Activated naive CD4-positive, alpha-beta T cell (primary cell): ENCODE measurements around the gene PHF12.
"Not testable (repeated sequence)": the region's sequence is repeated elsewhere in the genome, so short reads cannot be mapped to it uniquely, and the experiment has no call there.

ENCODE experiments used
- DNase-seq, 4 experiments: peaks; one replicate each; lab custom pipeline; 2025; lab: John Stamatoyannopoulos, UW

Gene PHF12

DNA sequence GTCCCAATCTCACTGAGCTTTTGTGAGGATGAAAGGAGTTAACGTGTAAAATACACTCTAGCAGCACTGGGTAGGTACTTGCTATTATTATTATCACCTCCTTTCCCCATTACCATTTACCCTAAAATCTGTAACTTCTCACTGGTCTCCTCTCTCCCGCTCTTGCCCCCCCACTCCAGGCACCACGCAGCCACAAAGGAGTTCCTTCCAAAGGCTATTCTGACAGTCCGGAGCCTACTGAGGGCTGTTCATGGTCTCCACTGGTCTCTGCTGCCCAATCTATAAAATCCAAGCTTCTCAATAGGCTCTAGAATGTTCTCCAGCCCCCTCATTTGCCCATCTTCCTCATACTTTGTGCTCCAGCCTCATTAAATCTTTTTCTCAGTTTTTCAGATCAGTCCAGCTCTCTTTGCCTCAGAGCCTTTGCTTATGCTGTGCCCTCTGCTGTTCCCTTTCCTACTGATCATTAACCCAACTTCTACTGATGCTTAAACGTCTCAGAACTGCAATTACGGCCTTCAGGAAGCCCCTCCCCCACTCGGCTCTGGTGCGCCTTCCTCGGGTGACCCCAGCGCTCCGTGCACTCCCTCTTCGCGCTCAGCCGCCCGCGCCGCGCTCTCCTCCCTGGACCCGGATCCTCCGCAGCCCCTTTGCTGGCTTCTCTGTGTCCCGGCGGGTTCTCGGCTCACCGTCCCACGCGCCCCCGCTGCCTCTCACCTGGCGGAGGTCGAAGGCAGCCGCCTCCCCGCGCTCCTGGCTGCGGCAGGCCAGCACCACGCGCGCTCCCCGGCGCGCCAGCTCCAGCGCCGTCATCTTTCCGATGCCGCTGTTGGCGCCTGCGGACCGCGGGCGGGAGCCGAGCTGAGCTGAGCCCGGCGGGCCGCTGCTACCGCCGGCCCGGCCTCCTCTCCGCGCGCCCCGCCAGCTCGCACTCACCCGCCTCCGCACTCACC, 49.2 kb downstream of the PHF12 start:
- DNase-seq = peak in 2 of 4 experiments; percentile 25 to 50

DNA sequence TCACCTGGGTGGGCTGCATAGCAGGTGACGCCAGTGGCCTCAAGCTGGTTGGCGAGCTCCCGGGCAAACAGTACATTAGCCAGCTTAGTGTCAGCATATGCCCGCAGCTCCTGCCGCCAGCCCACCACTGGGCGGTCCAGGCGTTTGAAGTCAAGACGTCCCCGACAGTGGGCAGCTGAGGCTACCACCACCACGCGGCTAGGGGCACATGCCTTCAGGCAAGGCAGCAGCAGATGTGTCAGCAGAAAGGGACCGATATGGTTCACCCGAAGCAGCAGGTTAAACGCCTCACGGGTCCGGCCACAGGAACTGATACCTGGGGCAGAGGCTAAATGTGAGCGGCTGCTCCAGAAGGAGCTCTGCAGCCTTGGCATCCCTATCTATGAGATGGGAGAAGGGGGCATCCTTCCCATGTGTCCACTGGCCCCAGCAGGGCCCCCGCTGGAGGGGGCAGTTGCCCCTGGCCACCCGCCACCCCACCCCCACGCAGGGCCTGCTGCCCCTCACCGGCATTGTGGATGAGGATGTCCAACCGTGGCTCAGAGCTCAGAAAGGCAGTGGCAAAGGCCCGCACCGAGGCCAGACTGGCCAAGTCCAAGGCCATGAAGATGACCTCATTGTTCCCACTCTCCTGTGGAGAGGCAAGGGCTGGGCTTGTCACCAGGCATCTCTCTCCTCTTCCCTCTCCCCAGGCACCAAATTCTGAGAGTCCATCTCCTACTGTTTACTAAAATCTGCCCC, 50.2 kb downstream of the PHF12 start:
- no peak for DNase-seq

DNA sequence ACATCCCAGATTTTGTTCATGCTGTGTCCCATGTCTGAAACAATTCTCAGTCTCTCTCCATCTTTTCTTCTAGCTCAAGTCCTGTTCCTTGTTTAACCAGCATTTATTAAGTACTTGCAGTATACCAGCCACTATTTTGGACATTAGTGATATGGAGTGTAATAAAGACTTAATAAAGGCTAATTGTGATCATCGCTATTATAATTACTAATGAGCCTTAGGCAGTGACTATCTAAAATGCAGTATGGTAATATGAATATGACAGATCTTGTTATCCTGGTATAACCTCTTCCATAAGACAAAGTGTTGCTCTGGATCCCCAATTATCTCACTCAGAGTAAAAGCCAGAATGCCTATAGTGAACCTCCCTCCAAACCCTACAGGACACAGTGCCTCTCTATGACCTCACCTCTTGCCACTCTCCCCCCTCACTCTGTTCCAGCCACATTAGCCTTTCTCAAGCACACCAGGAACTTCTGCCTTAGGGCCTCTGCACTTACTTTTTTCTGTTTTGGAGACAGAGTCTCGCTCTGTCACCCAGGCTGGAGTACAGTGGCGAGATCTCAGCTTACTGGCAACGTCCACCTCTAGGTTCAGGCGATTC, 52.0 kb downstream of the PHF12 start:
- no peak for DNase-seq

DNA sequence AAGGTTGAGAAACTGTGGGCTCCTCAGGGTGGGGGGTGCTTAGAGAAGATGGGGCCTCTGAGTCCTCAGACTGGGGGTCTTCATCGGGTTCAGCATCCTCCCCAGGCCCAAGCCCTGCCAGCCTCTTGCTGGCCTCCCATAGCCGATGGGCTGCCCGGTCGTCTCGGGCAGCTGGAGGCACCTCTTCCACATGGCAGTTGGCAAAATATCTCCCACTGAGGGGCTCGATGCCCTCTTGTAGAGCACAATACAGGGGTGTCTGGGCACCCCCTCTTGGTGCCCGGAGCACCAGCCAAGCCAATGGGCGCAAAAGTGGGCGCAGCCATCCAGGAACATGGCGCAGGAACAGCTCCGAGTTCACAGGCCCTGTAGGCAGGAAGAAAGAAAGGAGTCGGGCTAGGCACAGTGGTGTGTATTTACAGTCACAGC, 52.8 kb downstream of the PHF12 start:
- DNase-seq = no peak

DNA sequence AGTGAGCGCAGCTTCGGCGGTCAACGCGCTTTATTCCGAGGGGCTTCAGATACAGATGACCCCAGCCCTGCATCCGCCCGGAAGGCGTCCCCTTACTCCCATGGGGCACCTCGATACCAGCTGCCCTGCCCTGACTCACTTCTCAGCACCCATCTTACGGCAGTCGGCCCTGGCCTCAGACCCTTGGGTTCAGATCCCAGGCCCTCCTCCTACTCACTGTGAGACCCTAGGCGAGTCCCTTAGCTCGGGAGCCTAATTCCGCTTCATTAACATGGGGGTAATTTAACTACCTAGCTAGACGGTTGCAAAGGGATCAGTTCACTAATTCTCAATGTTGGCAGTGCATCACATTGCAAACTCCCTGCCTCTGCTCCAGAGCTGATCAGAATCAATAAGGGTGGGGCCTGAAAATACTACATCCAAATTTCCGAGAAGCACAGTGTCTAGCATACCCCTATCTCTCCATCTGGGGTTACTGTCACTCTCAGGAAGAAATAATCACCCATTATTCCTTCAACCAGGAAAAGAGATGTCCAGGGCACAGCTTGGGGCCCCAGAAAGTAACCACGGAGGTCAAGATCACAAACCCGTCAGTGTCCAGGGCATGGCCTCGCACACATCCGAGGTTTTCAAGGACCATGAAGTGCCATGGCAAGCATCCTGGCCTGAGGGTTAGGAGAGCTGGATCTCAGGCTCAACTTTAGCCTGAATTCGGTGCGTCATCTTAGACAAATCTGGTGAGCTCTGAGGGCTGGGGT, 53.4 kb downstream of the PHF12 start:
- no peak for DNase-seq

DNA sequence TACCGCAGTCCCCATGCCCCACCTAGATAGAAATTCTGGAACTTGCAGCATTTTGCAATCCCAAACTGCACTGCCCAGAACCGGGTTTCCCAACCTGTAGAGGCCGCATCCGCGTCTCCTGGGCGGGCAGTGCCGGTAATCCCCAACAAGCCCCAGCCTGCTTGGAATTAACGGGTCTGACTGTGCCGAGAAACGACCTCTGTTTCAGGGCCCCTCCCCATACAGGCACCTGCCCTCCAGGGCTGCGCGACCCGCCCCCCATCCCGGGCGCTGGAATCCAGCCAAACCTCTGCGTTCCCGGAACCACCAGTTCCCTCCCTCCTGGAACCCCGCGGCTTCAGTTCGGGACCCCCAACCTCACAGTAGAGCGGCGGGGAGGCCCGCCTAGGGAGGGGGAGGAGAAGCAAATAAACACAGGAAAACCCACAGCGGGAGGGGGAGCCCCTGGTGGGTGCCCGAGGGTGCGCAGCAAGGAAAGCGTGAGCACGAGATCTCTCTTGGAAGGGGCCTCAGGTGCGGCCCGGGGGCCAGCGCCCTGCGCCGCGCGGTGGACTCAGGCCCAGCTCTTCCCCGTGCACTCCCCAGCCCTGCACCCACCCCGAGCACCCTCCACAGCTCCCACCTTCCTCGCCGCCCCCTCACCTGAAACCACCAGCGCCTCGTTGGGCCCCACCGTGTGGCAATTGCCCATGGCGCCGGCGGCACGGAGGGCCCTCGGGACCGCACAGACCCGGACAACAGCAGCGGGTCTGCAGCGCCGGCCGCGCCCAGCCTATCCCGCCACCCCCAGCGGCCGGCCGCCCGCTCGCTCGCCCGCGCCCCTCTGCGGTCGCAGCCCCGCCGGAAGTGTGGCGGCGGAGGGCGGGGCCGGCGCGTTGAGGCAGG, 54.2 kb downstream of the PHF12 start, which contains the start of gene FLOT2:
Gene FLOT2, minus strand, starts transcription at position 850 of the 885 bp plus-strand sequence. Its CDS starts 159 bp downstream, at position 691.
- DNase-seq = peak; percentile 25 to 63 (median 53)

DNA sequence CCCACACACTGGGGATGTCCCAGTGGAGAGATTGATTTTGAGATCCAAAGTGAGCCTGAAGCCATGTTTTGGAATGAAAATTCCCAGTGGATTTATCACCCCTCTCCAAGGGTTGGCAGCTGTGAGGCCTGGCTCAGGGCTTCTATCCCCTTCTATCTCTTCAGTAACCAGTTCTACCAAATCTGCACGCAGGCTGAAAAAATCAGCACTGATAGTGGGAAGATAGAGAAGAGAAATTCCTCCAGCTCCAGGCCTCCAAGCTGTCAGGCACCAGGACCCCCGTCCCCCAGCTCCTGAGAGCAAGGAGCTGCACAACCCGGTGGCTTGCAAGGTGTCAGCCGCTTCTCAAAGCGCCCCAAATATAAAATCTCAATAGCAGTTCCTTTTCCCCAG, 54.8 kb downstream of the PHF12 start:
- DNase-seq = no peak

DNA sequence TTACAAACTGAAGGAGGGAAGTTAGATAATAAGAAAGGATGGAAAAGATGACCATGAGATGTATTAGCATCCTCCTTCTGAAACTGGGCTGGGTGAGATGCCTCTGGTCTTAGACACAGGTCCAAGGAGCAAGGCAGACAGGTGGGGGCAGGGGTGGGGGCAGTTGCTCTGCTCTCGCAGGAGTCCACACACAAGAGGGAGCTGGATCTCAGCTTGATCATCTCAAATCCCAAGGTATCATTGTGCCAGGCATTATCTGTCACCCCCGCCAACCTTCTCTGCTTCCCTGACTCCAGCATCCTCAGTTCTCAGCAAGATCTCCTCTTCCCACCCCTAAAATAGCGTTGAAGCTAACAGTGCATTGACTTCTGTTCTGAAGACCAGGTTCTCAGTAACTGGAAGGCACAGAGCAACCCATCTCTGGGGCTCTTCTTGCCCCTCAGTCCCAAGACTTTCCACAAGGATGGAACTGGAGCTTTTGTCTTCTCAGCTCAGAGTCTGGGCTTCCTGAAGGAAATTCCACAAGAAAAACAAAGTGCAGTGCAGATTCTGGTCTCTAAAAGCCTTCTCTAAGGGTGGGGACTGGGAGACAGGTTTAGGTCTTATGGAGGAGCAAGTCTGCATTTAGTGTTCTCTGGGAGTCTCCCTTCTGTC, 55.4 kb downstream of the PHF12 start:
- DNase-seq = no peak

DNA sequence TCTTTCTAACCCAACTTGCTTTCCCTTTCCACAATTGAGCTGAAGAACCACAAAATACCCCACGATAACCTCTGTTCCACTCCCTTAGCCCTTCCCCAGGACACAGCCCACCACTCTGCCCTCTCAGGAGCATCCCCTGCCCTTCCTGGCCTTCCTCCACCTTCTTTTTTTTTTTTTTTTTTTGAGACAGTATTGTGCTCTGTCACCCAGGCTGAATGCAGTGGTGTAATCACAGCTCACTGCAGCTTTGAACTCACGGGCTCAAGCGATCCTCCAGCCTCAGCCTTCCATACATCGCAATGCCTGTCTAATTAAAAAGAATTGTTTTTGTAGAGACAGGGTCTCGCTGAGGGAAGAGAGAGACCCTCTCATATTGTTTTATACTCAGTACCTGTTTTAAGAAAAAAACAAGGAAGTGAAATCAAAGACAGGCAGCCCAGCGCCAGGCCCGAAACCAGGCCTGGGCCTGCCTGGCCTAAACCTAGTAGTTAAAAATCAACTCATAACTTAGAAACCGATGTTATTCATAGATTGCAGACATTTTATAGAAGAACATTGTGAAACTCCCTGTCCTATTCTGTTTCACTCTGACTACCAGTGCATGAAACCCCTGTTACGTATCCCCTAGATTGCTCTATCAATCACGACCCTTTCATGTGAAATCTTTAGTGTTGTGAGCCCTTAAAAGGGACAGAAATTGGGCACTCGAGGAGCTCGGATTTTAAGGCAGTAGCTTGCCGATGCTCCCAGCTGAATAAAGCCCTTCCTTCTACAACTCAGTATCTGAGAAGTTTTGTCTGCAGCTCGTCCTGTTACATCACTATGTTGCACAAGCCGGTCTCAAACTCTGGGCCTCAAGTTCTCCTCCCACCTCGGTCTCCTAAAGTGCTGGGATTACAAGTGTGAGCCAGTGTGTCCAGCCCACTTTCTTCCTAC, 57.8 kb downstream of the PHF12 start:
- not testable (repeated sequence) for DNase-seq

DNA sequence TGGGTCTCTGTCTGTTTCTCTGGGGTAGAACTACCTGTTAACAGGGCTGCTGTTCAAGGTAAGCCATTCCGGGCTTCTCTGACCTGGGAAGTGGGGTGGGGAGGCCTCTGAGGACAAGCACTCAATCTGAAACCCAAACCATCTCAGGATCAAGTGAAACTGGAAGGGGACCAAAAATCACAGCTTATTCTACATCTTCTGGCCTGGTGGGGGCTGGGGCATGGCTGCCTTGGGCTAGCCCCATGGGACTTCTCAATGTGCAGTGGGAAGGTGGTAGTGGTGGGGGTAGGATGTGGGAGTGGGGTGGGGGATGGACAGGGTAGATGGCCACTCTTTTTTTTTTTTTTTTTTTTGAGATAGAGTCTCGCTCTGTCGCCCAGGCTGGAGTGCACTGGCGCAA, 59.3 kb downstream of the PHF12 start:
- DNase-seq = no peak

DNA sequence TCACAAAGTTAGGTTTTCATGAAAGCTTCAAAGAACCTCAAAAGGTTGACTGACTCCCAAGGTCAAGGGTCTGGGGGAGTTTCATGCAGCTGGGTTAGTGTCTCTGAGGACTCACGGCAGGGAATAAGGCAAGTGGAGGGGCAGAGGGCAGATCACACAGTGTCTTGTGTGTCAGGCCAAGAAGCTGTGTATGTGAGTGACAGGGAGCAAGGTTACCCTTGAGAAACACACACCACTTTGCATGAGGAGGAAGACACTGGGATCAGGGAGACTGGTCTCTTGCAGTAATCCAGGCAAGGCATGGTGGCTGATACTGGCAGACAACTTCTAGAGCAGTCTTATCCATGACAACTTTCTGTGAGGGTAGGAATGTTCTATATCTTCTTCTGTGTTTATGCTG, 60.1 kb downstream of the PHF12 start:
- no peak for DNase-seq

DNA sequence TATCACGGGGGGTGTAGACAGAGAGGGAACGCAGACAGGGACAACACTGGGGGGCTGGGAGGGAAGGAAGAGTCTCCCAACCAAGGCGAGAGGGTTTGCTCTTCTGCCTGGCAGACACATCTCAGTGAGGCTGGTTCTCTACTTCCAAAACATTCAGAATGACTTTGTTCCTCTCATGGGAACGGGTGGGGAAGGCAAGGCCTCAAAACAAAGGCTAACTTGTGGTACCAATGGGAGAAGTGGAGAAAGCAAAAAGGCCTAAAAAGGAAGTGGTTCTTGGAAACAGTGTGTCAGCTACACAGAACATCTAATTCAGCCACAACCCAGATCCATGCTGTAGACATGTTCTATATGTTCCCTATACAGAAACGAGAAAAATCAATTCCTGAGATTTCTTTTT, 61.3 kb downstream of the PHF12 start:
- DNase-seq = no peak

DNA sequence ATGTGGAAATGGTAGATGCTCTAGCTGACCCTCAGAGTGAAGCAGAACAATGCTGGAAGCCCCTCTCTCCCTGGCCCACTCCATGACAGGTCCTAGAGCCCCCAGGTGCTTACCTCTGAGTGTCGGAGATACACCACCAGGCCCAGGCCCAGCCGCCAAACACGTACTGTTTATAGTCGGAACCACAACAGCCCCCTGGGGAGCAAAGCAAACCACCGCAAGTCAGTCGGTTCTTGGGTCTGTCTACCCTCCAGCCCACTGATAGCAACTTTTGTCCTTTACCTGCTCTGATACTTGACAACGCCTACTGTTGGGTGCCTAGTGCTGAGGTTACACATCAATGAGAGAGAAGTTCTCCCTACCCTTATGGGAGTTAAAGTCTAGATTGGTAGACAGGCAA, 62.5 kb downstream of the PHF12 start:
- DNase-seq = no peak

DNA sequence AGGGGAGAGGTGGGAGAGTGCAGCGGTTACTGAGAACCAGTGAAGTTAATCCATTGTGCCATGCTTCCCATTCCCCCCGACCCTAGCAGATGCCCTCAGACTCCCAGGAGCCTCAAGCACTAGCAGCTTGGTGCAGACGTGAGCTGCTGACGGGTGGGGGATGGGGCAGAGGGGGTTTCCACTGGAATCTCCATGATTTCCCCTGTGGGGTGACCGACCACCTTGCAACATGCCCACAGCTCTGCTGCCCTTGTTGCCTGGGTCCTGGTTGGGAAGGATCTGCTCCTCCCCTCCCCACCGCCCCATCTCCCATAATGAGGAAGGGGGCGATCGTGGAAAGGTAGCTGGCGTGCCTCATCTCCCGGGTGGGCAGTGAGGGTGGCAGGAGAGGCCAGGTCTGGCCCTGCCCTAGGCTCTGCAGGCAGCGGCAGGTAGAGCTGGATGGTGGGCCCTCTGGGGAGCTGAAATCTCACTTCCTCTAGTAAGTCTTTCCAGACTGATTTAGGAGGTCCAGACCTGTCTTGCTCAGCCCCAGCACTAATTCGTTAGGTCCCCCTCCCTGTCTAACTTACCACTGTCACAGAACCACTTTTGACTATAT, 63.3 kb downstream of the PHF12 start:
- no peak for DNase-seq

DNA sequence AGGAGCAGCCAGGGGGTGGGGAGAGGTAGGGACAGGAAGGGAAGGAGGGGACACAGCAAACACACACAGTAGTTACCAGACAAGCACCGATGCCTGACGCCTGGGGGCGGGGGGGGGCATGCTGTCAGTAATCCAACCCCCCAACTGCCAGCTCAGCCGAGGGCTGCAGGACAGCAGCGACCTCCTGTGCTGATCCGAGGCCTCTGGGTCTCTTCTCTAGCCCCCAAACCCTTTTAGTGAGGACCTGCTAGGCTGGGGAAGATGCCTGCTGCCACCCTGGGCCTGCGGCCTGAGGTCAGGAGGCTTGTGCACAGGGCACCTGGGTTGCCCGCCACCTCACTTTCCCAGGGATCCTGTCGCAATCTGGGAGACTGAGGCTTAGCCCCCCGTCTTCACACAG, 65.4 kb downstream of the PHF12 start:
- DNase-seq = no peak

DNA sequence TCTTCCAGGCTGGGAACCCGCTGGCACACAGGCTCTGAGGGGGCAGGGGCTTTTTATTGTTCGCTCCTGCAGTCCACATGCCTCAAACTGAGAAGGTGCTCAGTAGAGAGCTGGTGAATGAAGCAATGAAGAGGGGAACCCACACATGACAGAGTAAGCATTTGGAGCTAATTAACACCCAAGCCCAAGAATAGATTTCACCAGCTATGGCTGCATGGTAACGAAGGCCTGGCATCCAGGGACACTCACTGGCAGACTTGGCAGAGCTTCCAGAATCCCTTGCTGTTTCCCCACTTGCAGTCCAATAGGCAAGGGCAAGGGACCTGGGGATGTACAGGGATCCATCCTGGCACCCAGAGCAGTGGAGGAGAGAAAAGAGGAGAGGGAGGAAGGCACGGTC, 66.0 kb downstream of the PHF12 start:
- no peak for DNase-seq

DNA sequence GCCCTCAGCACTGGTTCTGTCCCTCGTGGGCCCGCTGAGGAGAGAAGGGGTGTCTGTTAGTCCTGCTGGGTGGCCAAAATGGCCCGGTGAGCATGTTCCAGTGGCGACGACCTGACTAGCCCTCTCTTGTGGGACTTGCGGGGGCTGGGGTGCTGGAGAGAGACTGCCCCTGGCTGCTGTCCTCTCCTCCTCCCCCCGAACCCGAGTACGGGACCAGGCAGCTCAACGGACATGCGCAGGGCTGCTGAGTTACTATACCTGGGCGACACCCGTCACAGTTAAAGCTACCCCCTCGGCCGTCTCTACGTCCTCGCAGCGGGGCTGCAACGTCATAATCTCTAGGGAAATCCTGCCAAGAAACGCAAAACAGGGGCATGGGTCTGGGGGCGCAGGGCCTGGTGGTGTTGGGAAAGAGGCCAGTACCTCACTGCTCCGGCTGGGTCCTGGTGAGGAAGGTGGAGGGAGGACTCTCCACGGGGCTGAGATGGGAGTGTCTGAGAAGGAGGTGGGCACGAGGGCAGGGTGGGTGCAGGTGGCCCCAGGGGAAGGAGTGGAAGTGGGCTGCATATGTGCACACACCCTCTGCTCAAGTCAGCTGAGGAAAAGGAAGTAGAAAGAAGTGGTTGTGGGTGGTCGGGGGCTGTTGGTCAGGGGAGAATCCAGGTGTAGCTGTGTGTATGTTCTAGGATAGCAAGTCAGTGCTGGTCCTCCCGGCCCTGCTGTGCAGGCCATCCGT, 67.2 kb downstream of the PHF12 start:
- no peak for DNase-seq
